IPS-11a (cell line): ENCODE measurements around the gene FBXO41.

ENCODE experiments used
- H3K4me3 ChIP-seq: one replicate; pipeline ENCODE4 v1.5.1; 2013; ENCODE audit warnings: low read depth, low read length, control low read depth

The FBXO41 gene, protein sequence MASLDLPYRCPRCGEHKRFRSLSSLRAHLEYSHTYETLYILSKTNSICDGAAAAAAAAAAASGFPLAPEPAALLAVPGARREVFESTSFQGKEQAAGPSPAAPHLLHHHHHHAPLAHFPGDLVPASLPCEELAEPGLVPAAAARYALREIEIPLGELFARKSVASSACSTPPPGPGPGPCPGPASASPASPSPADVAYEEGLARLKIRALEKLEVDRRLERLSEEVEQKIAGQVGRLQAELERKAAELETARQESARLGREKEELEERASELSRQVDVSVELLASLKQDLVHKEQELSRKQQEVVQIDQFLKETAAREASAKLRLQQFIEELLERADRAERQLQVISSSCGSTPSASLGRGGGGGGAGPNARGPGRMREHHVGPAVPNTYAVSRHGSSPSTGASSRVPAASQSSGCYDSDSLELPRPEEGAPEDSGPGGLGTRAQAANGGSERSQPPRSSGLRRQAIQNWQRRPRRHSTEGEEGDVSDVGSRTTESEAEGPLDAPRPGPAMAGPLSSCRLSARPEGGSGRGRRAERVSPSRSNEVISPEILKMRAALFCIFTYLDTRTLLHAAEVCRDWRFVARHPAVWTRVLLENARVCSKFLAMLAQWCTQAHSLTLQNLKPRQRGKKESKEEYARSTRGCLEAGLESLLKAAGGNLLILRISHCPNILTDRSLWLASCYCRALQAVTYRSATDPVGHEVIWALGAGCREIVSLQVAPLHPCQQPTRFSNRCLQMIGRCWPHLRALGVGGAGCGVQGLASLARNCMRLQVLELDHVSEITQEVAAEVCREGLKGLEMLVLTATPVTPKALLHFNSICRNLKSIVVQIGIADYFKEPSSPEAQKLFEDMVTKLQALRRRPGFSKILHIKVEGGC

DNA sequence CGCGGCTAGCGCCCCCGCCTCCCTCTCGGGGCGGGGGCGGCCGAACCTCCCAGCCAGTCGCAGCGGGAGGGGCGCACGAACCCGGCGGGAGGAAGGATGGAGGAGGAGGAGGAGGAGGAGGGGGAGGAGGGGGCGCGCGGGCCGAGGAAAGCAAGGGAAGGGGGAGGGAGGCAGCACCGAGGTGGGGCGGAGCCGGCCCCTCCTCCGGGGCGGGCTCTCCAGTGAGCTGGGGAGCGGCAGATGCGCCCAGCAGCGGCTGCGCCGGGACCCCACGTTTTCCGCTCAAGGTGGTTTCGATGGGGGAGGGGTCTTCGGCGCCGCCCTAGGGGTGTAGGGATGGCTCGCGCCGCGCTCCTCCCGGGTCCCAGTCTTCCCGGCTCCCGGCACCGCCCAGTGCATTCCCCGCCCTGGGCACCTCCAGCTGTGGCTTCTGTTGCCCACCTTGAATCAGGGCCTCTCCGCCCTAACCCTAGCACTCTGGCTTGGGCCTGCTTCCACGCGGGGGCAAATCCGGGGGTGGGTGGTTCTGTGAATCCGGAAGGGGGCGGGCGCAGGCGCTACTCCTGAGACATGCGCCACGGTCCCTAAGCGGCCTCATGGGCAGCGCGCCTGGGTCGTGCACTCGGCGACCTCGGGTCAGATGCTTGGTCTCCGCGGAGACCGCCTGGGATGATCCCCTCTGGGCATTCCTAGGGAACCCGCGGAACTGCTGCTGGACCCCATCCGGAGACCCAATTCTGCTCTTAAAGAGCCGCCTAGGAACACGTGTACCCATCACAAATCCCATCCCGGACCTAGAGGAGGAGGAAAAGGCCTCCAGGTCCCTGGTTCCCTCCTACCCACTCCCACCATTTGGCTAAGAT is at the start of gene FBXO41:
Gene FBXO41, minus strand, starts transcription at position 183 of the 863 bp plus-strand sequence. CDS start 14,848 bp downstream, outside the sequence.
- peak within 1 kb of the TSS; percentile 74 for H3K4me3 ChIP-seq

DNA sequence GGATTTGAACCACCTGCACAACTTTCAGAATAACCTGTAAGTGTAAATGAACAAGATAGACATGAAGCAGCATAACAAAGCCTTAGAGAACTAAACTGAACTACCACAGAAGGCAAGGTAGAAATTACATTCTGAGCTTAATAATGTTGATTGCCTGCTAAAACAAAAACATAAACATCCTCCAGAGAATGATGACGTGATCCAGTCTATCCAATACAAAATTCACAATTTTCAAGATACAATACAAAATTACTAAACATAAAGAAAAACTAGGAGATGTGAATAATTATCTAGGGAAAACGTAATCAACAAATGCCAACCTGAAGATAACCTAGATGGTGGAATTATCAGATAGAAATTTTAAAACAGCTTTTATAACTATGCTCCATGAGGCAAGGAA is 49.8 kb upstream of the FBXO41 start:
- no peak overlapping the region for H3K4me3 ChIP-seq

DNA sequence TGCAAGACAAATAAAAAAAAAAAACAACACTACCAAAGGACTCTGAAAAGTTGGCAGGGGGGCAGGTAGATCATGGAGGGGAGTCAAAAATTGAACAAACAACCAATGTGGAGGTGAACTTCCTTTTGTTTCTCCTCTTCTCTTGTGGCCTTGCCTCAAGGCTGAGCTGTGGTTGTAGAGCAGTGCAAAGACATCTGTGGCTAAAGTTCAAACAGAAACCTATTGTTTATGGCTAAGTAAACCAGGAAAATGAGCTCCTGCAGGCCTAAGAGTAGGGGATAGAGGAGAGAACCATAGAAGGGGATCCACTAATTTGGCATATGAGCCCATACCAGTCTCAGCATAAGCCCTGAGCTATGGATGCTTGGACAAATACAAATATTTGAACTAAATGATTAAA is 49.3 kb upstream of the FBXO41 start:
- H3K4me3 ChIP-seq = no peak overlapping the region

DNA sequence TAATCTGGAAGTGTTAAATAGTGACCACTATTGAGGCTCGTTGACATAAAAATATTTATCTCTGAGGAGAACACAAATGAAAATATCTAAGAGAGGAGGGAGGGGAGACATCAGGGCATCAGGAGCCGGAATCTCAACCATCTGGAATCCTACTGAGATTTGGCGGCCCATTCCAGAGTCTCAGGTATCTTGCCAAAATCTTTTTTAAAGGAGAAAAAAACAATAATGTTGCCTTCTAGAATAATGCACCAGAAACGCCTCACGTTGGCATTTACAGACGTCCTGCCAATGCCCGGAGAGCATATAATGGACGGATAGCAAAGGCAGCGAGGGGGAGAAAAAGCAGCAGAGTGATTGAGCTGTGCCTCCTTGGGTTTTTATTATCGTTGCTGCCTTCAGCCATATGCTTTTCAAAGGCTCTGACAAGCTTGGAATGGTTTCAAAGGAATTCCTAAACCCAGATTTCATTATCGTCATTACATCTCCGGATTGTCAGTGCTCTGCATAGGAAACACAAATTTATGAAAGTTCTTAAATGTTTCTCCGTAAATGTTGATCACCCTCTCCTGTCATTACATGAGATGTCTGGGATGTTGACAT is 39.9 kb upstream of the FBXO41 start:
- H3K4me3 ChIP-seq = no peak overlapping the region

DNA sequence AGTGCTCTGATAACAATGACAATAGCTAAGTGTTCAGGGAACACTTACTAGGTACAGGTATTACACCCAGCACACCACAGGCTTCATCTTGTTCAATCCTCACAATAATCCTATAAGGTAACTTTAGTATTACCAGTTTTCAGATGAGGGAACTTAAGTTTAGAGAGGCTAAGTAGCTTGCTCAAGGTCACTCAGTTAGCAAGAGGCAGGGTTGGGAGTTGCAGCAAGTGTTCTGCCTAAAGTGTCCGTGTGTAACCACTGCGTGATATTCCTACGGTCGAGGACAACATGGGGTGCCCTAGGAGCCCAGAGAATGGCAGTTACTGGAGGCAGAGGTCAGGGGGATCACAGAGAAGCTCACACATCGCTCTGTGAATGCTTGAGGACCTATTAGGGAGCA is 39.3 kb upstream of the FBXO41 start:
- H3K4me3 ChIP-seq = no peak overlapping the region

DNA sequence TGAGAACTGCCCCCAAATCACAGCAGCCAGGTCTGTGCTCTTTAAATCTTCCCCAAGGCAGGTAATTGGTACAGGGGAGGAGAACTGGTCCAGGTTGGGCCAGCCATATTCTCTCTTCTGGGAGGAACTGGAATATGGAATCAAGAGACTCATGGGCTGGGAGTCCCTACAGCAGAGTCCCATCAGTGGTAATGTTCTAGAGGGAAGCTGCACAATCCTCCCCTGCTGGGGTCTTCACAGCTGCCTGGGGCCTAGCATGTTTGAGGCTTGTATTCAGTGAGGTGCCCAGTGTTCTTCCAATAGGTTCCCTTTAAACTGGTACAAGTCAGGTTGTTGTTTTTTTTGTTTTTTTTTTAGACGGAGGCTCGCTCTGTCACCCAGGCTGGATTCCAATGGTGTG is 30.2 kb upstream of the FBXO41 start:
- no peak overlapping the region for H3K4me3 ChIP-seq

DNA sequence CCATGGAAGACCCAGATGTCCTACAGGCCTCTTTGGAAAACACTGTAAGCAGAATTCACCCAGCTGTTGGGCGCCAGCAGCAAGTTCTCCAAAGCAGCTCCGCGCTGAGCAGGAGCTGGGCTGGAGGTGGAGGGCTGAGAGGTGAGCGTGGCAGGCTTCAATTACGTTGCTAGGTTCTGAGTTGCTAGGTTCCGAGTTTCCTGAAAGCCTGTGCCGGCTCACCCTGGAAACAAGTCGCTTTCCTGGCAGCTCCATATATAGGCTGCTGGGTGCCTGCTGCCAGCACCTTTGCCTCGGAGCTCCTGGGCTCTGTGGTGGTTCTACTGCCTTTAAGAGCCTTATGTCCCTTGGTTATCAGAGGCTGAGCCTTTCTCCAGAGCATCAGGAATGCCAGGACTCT is 23.4 kb upstream of the FBXO41 start:
- no peak overlapping the region for H3K4me3 ChIP-seq

DNA sequence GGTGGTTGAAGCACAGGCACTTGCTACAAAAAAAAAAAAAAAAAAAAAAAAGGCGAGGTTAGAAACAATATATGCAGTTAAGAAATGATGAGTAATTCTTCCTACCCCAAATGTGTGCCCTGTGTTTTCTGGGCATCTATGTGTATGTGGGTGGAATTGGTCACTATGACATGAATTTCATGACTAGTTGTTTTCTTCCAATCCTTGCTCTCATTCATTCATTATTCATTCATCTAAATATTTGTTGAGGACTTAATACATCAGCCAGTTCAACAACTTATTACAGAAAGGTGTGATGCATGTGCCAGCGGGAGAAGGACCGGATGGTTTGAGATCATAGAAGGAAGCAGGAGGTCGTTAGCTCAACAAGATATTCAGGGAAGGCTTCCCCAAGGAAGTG is 17.4 kb upstream of the FBXO41 start:
- no peak overlapping the region for H3K4me3 ChIP-seq

DNA sequence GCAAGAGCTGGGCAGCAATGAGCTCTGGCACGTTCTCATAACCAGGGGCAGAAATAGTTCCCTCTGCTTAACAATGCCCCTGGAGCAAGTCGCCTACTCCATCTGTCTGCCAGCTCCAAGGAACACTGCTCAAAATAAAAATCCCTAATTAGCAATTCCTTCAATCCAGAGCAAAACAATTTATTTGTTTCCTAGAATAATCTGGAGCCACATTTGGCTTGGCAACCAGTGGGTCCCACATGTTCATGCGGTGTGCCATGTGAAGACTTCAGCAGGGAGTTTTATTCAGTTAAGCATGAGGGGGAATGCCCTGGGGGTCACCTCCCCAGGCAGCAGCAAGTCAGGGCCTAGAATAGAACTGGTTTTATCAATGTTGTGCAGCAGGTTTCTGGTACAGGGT is 16.6 kb upstream of the FBXO41 start:
- no peak overlapping the region for H3K4me3 ChIP-seq

DNA sequence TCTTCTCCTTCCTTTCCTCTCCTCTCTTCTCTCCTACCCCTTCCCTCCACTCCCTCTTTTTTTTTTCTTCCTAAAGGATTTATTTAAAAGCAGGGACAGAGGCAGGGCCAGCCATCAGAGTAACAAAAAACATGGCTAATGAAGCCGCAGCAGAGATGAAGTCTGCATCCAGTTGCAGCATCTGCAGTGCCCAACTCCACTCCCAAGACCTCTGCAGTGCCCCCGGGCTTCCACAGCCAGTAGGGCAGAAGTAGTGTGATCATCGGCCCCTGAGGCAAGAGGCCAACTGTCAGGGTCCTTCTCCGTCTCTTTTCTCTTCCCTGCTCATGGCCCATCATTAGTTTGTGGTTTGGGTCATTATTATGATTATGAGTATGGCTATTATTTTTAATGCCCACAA is 13.3 kb upstream of the FBXO41 start:
- H3K4me3 ChIP-seq = no peak overlapping the region

DNA sequence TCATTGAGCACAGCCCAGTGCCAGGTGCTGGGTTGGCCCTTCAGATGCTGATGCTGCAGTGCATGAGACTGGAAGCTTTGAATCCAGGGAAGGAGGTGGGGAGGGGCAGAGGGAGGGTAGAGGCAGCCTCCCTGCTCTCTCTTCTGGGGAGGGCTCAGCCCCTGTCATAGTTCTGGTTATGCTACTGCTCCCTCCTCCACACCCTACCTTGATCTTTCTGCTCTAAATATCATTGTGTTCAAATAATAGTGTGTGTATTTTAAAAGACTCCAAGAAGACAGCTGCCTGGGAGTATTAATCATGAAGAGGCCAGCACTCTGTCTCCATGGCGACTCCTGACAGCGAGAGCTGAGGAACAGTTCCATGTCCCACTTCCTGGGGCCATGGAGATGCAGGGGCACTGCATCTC is 12.9 kb upstream of the FBXO41 start:
- no peak overlapping the region for H3K4me3 ChIP-seq

DNA sequence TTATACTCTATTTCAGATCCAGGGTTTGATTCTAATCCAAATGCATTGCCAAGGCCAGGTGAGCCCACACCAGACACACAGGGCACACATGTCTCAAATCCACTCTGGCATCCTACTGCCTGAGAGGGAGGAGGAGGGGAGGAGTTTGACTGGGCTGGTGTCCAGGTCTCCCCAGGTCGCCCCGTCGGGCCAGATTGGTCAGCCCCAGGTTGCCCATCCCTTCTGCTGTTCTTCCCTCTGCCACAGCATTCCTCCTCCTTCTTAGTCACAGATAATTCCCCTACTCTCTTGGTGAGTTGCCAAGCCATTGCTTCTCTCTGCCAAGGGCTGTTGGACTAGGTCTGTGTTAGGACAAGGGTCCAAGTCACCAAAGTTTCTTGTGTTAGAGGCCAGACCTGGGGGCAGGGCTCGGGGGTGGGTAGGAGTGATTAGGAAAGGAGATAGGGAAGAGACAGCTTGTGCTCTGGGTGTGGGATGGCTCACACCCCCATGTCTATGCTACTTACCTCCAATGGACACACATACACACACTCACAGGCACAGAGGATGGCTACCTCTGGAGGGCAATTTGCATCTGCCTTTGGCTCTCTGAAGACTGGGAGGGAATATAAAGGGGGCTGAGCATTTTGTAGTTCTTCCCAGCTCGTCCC is 11.6 kb upstream of the FBXO41 start:
- H3K4me3 ChIP-seq = no peak overlapping the region

DNA sequence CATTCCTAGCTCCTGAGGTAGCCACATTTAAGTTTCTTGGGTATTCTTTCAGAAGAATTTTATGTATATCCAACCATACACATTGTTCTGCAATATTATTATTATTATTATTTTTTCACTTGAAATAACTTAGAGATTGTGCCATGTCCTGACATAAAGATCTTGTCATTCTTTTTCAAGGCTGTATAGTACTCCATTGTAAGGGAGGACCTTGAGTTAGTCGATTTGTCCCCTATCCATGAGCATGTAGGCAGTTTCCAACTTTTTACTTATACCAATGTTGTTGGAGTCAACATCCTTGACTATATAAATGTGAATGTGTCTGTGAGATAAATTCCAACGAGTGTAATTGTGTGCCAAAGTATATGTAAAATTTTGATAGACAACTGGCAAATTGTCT is 10.0 kb upstream of the FBXO41 start:
- no peak overlapping the region for H3K4me3 ChIP-seq

DNA sequence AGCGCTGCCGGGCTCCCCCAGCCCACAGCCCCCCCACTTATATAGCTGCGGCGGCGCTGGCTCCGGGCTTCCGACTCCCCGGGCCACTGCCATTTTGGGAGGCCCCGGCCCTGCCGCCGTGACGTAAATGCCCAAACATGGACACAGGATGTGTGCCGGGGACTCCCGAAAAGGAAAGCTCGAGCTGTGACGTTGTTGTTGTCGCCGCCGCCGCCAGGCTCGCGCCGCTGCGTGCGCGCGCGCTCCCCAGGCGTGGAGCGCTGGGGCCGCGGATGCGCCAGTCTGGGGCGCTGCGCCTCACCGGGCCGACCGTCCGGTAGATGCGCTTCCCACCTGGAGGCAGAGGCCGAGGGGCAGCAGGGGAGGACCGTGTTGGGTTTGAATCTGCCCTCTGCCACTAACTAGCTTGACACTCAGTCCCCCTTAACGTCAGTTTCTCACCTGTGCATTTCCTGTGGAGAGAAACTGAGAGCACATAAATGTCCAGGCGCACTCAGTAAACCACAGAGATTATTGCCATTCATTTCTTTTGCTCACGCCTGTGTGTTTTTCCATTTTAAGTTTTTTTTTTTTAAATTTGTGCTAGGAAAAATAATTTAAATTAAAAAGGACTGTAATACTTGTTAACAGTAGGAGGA is 9.4 kb upstream of the FBXO41 start, which contains the start of gene EGR4:
Gene EGR4, minus strand, starts transcription at position 15 of the 638 bp plus-strand sequence. CDS start 231 bp downstream, outside the sequence.
- peak within 1 kb of the TSS; percentile 47 for H3K4me3 ChIP-seq

DNA sequence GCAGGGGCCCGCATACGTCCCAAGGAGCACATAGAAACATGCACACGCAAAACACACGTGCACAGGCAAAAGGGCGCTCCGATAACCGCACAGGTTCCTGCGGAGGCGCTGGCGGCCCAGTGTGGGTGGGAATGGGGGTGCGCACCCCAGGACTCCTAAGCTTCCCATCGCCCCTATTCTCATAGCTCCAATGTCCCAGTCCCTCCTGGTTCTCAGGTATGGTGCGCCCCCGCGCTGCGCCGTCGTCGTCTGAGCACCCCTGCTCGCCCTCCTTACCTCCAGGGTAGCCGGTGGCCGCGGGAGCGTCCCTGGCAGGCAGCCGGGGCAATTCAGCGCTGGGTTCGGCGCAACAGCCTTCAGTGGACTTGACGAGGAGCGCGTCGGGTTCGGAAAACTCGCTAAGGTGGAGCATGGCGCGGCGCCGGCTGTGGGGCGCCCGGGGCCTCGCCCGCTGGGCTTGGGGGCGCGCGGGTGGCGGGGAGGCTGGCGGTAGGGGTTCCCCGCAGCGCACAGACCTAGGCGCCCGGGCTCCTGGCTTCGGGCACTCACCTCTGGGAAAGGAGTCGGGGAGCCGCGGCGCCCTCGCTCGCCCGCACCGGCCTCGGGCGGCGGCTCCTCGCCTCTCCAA is 8.7 kb upstream of the FBXO41 start:
- H3K4me3 ChIP-seq = peak overlapping the region; percentile 47

DNA sequence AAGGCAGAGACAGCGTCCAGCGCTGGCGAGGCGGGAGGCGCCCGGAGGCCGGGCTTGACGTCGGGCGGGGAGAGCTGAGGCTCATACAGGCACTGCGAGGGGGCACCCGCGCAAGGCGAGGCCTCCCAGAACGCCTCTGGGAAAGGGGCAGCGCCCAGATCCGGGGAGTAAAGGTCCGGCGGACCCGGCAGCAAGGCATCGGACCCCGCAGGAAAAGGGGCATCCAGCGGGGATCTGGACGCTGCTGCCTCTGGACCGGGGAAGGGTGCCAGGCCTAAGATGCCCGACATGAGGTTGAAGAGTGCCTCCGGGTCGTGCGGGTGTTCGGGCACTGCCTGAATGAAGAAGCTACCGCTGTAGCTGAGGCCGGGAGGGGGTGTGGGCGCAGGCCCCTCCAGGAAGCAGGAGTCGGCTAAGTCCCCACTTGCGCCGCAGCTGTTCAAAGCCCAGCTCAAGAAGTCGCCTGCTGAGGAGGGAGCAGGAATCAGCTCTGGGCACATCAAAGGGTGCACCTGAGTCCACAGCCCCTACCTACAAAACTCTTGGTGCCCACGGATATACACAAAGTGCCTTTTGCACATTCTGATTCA is 8.1 kb upstream of the FBXO41 start:
- H3K4me3 ChIP-seq = peak overlapping the region; percentile 47

DNA sequence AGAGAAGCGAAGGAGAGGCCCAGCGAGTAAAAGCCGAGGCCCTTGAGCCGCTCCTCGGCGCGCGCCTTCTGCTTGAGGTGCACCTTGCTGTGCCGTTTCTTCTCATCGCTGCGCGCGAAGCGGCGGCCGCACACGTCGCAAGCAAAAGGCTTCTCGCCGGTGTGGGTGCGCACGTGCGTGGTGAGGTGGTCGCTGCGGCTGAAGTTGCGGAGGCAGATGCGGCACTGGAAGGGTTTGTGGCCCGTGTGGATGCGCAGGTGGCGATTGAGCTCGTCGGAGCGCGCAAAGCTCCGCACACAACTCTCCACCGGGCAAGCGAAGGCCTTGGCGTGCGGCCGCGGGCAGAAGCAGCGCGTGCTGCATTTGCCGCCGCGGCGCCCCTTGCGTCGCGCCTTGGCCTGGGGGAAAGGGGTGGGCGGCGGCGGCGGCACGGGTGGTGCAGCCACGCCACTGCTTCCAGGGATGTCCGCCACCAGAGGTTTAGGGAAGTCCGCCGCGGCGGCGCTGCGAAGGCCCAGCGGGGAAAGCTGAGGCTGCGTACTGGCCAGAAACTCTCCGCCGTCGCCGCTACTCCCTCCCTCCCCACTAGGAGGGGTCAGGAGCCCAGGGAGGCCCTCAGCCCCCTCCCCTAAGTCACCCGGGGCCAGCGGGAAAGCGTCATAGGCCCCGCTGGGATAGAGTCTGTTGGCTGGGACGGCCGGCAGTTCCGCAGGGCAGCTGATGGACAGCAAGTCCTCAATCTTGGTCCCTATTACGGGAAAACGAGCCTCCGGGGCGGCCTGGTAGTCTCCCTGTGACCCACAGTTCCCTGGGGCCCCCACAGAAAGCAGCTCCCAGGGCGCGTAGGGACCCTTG is 7.4 kb upstream of the FBXO41 start:
- peak overlapping the region; percentile 47 for H3K4me3 ChIP-seq

DNA sequence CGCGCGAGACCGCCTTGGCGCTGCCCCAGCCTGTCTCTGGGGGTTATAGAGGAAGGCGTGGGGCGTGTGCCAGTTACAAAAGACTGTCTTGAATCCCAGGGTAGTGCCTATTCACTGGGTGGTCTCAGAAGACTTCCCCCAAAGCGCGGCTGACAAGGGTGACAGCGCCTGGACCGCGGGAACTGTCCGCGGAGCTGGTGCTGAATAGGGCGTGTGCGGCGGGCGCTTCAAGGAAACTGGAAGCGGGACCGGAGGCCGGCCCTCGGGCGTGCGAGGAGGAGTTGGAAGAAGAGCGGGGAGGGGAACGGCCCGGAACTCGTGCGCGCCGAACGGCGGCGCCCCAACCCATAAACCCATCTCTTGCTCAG is 6.8 kb upstream of the FBXO41 start:
- peak overlapping the region; percentile 47 for H3K4me3 ChIP-seq
